ENCODE data around the gene ADGRD1.

DNA sequence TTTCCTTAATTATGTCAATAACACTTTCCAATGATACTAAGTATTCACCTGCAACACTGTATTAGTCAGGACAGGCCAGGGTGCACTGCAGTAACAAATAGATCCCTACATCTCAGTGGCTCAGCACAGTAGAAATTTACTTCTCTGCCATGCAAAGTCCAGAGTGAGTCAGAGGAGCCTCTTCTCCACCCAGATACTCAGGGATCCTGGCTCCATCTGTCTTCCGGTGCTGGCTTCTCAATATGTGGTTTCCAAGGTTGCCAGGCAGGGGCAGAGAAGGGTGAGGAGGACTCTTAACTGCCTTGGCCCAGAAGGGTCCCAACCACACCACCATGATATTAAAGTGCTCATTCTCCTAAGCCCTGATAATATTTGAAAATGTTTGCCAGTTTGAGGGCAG, 47.8 kb downstream of the ADGRD1 start:
- TF ChIP-seq, protein P1, sequence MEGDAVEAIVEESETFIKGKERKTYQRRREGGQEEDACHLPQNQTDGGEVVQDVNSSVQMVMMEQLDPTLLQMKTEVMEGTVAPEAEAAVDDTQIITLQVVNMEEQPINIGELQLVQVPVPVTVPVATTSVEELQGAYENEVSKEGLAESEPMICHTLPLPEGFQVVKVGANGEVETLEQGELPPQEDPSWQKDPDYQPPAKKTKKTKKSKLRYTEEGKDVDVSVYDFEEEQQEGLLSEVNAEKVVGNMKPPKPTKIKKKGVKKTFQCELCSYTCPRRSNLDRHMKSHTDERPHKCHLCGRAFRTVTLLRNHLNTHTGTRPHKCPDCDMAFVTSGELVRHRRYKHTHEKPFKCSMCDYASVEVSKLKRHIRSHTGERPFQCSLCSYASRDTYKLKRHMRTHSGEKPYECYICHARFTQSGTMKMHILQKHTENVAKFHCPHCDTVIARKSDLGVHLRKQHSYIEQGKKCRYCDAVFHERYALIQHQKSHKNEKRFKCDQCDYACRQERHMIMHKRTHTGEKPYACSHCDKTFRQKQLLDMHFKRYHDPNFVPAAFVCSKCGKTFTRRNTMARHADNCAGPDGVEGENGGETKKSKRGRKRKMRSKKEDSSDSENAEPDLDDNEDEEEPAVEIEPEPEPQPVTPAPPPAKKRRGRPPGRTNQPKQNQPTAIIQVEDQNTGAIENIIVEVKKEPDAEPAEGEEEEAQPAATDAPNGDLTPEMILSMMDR (IDR thresholded peaks at IDR 0.05), result no peak
- TF ChIP-seq POLR2AphosphoS5 (IDR thresholded peaks at IDR 0.05), result no peak
- no peak for TF ChIP-seq POLR2A (IDR thresholded peaks at IDR 0.05)
- no peak for TF ChIP-seq EP300 (IDR thresholded peaks at IDR 0.05; ENCODE audit: low read depth)
